H1 (cell line): ENCODE results near the gene CAMP. TPM values are rescaled to one million over a fixed set of nuclear protein-coding genes. Genes with fewer than 3 reads are reported as not detected.

Experiments
- CHD7 ChIP-seq: fragments of 300-600 bp; sonication (generic); IDR thresholded peaks from 2 replicates; pipeline ENCODE4 v1.7.1; 2012; ENCODE audit warnings: low read length, moderate library complexity, mild to moderate bottlenecking, inconsistent platforms; ENCODE audit not compliant: insufficient replicate concordance
- TAF7 ChIP-seq: optimal IDR thresholded peaks from 2 replicates; pipeline ENCODE3; 2011; ENCODE audit warnings: low read depth, mild to moderate bottlenecking, inconsistent platforms, low read length, moderate library complexity, borderline replicate concordance
- polyA plus RNA-seq, 7 experiments: library from polyadenylated mRNA; depleted of rRNA in 3 of 7; stranded (reverse) in 5 of 7; unstranded in 2 of 7; fragments of >200 nt in 5 of 7; fragments of 200-250 nt in 2 of 7; gene quantifications; 1 replicate in 5 of 7; 2 replicates in 1 of 7; 4 replicates in 1 of 7; pipeline versions ENCODE4 v1.2.1 to v1.2.3, GENCODE V29; 2011 to 2013; ENCODE audit warnings: missing spikeins in 2 of 7, mixed read lengths in 2 of 7
- total RNA-seq: library from RNA; stranded (reverse); fragmentation: NEBNext Ultra II Directional; extraction: Animal tissue kit (Norgen Biotek cat#: 25700); gene quantifications from 2 replicates; pipeline ENCODE4 v1.2.1, GENCODE V29; 2021

CAMP gene
- total and polyA plus RNA-seq, 2 of the 8 experiments (the other 6 are each of a cell fraction or from before 2014, with no cell fraction given), result not detected

GRCh38 chr3:48208076-48208475 lies 15.2 kb upstream of the CAMP start (continued):
- TF ChIP-seq CHD7, result no peak
- no peak for TF ChIP-seq TAF7
